ENCODE results near the gene DGKQ.

DNA sequence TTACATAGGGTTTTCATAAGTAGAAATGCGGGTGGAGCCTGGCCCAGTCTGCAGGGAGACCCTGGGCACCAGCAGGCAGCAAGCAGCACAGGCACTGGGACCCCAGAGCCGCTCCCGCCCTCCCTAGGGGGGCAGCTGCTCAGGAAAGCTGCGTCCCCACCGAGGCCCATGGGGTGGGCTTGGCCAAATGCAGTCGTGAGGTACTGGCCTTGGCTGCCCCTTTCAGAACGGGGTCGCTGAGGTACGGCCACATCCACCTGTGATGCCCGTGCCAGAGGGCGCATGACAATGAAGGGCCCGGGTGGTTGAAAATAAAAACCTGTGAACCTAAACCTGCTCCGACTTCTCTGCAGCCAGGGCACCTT is 24.5 kb downstream of the DGKQ start:
- TF ChIP-seq, protein P1, sequence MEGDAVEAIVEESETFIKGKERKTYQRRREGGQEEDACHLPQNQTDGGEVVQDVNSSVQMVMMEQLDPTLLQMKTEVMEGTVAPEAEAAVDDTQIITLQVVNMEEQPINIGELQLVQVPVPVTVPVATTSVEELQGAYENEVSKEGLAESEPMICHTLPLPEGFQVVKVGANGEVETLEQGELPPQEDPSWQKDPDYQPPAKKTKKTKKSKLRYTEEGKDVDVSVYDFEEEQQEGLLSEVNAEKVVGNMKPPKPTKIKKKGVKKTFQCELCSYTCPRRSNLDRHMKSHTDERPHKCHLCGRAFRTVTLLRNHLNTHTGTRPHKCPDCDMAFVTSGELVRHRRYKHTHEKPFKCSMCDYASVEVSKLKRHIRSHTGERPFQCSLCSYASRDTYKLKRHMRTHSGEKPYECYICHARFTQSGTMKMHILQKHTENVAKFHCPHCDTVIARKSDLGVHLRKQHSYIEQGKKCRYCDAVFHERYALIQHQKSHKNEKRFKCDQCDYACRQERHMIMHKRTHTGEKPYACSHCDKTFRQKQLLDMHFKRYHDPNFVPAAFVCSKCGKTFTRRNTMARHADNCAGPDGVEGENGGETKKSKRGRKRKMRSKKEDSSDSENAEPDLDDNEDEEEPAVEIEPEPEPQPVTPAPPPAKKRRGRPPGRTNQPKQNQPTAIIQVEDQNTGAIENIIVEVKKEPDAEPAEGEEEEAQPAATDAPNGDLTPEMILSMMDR (IDR thresholded peaks at IDR 0.05; ENCODE audit: insufficient read depth, low read length), result no peak
- TF ChIP-seq SPI1 (IDR thresholded peaks at IDR 0.05; ENCODE audit: borderline replicate concordance, low read depth) (no peak), GABPA (IDR thresholded peaks at IDR 0.05; ENCODE audit: low read depth) (no peak)

All from HL-60 (cell line).